ENCODE data around the gene AGFG2.
A peak's percentile ranks its signal among the peaks of the same experiment; 100 is the strongest.

Gene AGFG2

DNA sequence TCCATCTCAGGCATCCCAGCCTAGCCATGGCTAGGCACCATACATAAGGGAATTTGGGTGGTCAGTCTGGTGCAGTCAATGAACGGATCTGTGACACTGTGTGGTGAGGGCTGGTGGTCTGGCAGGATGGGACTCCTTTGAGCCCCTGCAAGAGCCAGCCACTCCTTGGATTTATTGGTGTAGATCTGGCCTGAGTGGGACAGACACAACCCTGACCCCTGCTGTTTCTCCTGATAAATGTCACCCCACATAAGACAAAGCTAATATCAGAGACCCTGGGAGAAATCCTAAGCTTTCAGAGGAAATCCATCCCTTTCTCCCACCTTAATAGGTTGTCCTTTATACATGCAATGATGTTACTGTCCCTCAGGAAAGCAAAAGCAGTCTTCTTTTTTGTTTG is 49.4 kb downstream of the AGFG2 start:
- no peak for DNase-seq

GRCh38 chr7:100589341-100589947 is 50.4 kb downstream of the AGFG2 start:
- DNase-seq = no peak

GRCh38 chr7:100590077-100590737 is 51.2 kb downstream of the AGFG2 start:
- DNase-seq = no peak

GRCh38 chr7:100591596-100591995 is 52.6 kb downstream of the AGFG2 start:
- no peak for DNase-seq

DNA sequence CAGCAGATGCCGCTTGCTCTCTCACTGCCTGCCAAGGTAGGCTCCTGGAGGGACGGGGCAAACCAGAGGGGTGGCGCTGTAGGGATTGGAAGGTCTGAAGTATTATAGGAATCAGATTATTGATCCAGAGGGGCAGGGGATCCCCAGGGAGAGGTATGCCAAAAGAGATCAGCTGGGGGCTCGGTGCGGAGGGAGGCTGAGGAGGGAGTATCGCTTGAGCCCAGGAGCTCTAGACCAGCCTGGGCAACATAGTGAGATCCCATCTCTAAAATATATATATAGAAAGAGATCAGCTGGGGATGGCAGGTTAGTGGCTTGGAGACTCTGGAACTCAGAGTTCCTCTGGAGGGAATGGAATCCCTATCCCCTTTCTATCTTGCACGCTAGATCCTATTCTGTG is 56.2 kb downstream of the AGFG2 start:
- DNase-seq = no peak

- no peak for DNase-seq
These were observed 59.4 kb downstream of the AGFG2 start for GRCh38 chr7:100598425-100598824.

- DNase-seq = no peak
These were observed 61.1 kb downstream of the AGFG2 start for GRCh38 chr7:100599911-100600729.

DNA sequence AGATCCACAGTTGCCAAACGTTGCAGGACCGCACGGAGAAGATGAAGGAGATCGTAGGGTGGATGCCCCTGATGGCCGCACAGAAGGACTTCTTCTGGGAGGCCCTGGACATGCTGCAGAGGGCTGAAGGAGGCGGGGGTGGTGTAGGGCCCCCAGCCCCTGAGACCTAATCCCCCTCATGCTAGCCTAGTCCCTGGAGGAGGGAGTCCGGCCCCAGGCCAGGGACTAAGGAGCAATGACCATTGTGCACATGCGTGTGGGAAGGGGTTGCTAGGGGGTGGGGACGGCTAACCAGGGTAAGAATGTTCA is 61.7 kb downstream of the AGFG2 start:
- no peak for DNase-seq

GRCh38 chr7:100602889-100603725 is 64.1 kb downstream of the AGFG2 start:
- no peak for DNase-seq

DNA sequence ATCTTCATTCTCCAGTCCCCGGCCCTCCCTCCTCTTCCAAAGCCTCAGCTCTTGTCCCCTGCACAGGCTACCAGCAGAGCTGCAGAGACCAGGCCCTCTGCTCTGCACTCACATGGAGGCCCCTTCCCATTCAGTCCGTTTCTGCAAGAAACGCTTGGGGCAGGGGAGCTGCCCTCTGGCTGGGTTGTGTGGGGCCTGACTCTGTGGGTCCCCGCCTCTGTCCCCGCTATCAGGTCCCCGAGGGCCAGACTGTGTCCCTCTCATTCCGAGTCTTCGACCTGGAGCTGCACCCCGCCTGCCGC is 64.7 kb downstream of the AGFG2 start:
- DNase-seq = no peak

DNA sequence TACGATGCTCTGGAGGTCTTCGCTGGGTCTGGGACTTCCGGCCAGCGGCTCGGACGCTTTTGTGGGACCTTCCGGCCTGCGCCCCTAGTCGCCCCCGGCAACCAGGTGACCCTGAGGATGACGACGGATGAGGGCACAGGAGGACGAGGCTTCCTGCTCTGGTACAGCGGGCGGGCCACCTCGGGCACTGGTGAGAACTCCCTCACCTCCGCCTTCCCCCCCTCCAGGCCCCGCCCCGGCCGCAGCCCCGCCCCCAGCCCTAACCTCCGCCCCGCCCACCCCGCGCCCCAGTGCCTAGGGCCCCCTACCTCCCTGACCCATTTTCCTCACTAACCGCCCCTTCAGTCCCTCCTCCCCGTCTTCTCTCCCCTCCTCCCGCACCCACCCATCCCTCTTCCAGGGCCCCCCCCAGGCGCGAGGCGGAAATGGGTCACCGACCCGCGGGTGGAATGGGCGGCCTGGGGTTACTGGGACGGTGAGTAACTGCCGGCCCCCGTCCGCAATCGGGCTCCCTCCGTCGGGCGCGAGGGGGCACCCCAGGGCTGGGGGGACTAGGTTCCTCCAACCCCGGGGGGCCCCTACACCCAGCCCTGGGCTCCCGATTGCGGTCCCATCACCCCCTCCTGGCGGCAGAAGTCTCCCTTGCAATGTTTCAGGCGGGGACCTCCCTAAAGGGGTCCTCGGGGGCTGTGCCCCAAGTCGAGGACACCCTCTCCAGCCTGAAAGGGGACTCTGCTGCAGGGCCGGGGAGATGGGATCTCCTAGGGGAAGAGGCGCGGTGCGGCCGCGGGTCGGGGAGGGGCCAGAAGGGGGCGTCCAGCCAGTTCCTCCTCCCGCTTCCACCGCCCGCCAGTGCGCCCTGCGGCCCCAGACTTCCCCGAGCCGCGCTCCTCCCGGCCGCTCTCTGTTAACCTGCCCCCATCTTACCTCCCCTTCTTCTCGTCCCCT is 65.3 kb downstream of the AGFG2 start:
- peak; percentile 62 for DNase-seq

- no peak for DNase-seq
These were observed 66.2 kb downstream of the AGFG2 start for GRCh38 chr7:100604976-100605911.

DNA sequence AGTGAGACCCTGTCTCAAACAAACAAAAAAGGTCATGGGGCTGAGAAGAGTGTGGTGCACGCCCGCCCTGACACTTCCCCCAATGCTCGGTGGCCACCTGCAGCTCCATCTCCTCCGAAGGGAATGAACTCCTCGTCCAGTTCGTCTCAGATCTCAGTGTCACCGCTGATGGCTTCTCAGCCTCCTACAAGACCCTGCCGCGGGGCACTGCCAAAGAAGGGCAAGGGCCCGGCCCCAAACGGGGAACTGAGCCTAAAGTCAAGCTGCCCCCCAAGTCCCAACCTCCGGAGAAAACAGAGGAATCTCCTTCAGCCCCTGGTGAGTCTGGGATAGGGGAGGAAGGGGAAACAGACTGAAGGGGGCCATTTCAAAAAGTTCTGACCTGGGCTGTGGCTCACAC is 67.3 kb downstream of the AGFG2 start:
- no peak for DNase-seq

GRCh38 chr7:100607111-100607510 is 68.1 kb downstream of the AGFG2 start:
- no peak for DNase-seq

DNA sequence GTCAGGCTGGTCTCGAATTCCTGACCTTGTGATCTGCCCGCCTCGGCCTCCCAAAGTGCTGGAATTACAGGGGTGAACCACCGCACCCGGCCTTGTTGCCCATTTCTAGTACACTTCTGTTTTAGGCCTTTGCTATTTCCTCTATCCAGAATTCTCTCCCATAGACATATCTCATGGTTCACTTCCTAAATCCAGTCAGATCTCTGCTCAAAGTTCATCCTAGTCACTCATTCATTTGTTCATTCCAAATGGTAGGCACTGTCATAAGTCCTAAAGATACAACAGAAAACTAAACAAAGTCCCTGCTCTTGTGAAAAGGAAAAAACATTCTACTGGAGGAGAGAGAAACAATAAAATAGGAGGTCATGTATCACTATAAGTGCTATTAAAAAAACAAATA is 71.0 kb downstream of the AGFG2 start:
- no peak for DNase-seq

DNA sequence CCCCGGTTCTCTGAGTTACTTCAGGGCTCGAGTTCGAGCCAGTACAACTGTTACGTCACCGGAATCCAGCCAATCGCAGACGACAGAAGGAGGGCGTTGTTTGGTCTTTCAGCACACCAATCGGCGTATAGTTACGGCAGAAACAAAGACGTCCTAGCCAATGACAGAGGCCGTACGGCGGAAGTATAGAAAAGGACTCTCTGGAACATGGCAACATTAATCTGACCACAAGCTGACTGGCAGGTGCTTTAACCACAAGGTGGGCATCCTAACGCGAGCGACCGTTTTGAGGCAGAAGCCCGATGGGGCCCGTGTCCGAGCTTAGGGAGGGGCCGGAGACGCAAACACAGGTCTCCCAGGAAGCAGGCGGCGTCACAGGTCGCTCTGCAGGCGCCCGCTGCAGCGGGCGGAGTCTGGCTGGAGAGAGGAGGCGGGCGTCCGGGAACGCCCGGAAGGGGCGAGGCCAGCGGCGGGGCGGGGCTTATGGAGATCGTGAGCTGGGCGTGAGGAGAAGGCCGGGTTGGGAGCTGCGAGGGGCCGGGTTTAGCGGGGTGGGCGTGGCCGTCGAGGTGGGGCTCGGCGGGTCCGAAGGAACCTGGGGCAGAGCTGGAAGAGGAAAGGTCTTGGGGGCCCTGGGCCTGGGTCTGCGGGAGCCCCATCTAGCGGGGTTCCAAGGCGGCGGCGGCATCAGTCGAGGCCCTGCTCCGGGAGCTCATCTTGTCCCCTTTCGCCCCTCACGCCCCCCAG is 73.2 kb downstream of the AGFG2 start, which contains the start of gene MOSPD3:
MOSPD3 (plus strand) TSS at position 558 of the 747 bp plus-strand sequence. CDS start 252 bp downstream, outside the sequence.
- peak; percentile 95 for DNase-seq

DNA sequence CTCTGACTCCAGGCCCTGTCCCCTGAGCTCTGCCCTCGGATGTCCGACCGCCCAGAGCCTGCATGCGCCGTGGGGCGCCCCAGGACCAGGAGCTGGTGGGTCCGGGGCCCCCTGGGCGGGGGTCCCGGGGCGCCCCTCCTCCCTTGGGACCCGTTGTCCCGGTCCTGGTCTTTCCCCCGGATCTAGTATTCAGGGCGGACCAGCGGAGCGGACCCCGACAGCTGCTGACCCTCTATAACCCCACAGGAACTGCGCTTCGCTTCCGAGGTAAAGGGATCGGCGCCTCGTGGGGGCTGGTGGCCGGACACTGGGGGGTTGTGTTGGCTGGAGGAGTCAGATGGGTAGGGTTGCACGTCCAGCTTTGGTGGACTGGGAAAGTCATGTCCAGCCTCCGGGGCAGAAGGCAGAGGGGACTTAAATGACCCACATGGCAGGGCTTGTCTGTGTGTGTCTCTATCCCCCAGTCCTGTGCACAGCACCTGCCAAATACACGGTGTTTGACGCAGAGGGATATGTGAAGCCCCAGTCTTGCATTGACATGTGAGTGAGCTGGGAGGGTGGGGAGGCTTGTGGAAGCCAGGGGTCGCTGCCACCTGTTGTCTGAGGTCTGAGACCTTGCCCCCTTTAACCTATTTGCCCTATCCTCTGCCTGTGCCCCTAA is 73.9 kb downstream of the AGFG2 start:
- no peak for DNase-seq

GRCh38 chr7:100613412-100614175 is 74.6 kb downstream of the AGFG2 start:
- DNase-seq = no peak
